ENCODE results near the gene GPSM1.
"Not testable (repeated sequence)": the region's sequence is repeated elsewhere in the genome, so short reads cannot be mapped to it uniquely, and the experiment has no call there.

GPSM1 gene

GRCh38 chr9:136318111-136318775 is 9.1 kb upstream of the GPSM1 start:
- no peak for DNase-seq (ENCODE audit: low read depth in 2 of 2)

- no peak for DNase-seq (ENCODE audit: low read depth in 2 of 2)
Observed at GRCh38 chr9:136318776-136319241, 8.5 kb upstream of the GPSM1 start.

DNA sequence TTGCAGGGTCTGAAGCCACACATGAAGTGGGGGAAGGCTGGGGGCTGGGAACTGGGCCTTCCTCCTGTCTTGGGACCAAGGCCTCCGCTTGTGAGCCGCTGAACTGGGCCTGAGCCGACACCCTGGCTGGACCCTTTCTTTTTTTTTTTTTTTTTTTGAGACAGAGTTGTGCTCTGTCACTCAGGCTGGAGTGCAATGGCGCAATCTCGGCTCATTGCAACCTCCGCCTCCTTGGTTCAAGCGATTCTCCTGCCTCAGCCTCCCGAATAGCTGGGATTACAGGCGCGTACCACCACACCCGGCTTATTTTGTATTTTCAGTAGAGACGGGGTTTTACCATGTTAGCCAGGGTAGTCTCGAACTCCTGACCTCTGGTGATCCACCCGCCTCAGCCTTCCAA is 8.1 kb upstream of the GPSM1 start:
- not testable (repeated sequence) for DNase-seq (ENCODE audit: low read depth in 2 of 2)

GRCh38 chr9:136319955-136320354 is 7.4 kb upstream of the GPSM1 start:
- DNase-seq (ENCODE audit: low read depth in 2 of 2): not testable (repeated sequence)

DNA sequence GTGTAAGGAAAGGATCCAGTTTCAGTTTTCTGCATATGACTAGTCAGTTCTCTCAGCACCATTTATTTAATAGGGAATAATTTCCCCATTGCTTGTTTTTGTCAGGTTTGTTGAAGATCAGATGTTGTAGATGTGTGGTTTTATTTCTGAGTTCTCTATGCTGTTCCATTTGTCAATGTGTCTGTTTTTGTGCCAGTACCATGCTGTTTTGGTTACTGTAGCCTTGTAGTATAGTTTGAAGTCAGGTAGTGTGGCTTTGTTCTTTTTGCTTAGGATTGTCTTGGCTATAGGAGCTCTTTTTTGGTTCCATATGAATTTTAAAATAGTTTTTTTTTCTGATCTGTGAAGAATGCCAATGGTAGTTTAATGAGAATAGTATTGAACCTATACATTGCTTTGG is 6.4 kb upstream of the GPSM1 start:
- not testable (repeated sequence) for DNase-seq (ENCODE audit: low read depth in 2 of 2)

- no peak for DNase-seq (ENCODE audit: low read depth in 2 of 2)
Observed at GRCh38 chr9:136321561-136321960, 5.8 kb upstream of the GPSM1 start.

- DNase-seq (ENCODE audit: low read depth in 2 of 2): no peak
Observed at GRCh38 chr9:136322756-136323330, 4.5 kb upstream of the GPSM1 start.

- no peak for DNase-seq (ENCODE audit: low read depth in 2 of 2)
Observed at GRCh38 chr9:136323371-136323789, 4.0 kb upstream of the GPSM1 start.

GRCh38 chr9:136324501-136325300 is 2.6 kb upstream of the GPSM1 start:
- no peak for DNase-seq (ENCODE audit: low read depth in 2 of 2)

DNA sequence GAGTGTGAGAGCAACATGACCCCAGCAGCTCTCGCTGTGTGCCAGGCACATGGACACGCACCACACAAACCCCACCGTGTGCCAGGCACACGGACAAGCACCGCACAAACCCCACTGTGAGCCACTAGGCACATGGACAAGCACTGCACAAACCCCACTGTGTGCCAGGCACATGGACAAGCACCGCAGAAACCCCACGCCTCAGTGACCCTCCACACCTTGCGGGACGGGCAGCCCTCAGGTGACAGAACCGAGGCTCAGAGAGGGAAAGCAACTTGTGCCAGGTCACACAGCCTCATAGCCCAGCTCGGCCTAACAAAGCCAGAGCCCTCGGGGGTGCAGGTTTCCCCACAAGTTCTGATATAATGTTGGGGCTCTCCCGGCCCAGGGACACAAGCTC is 2.0 kb upstream of the GPSM1 start:
- DNase-seq (ENCODE audit: low read depth in 2 of 2): no peak

DNA sequence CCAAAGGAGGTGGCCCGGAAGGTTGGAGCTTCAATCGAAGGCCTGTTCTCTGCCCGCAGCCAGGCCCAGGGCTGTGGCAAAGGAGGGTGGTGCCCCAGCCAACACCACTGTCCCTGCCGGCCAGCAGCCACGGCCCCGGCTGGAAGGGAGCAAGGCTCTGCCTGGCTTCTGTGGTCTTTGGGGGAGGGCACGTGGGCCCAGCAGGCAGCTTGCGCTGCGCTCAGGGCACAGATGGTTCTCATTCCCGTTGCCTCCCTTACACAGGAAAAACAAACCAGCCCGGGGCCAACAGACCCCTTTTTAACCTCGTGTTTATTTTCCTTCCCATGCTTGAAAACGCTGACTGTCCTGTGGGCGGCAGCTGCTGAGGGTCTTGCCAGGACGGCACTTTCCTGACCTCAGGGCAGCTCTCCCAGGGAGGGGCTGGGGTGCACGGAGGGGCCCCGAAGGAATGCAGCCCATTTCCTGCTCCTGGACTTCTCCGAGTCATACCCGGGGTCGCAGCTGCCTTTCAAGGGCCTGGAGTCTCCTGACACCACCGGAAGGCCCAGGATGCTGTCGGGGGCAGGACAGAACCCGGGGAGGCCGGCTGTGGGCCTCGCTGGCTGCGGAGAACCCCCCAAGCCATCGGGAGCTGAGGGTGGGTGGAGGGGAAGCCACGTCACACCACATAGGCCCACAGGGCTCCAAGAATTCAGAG is 1.1 kb upstream of the GPSM1 start:
- DNase-seq (ENCODE audit: low read depth in 2 of 2): no peak

- DNase-seq (ENCODE audit: low read depth in 2 of 2): no peak
Observed at GRCh38 chr9:136326761-136327303, 507 bp upstream of the GPSM1 start.

DNA sequence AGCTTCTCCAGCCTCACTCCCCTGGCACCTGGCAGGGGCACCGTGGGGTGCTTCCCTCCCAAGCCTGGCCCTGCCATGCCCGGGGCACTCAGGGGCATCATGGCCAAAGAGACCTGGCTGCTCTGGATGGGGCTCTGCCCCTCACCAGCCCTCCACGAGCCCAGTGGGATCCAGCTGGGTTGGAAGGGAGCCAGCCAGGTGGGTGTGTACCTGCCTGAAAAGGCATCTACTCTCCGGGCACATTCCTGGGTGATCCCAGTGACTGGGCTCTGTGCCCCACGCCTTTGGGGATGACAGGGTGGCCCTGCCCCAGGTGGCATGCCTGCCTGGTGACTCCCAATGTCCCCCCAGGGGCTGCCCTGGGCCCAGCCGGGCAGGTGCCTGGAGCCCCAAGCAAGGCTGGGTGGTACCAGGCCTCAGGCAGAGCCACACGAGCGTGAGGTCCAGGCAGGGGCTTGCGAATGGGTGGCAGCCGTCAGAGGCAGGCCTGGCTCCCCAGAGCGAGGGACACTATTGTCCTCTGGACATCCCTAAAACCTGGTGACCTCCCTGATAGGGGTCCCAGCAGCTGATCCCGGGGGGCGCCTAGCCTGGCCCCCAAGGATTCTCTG is 777 bp downstream of the GPSM1 start:
- DNase-seq (ENCODE audit: low read depth in 2 of 2): no peak

- no peak for DNase-seq (ENCODE audit: low read depth in 2 of 2)
Observed at GRCh38 chr9:136328622-136329041, 1.3 kb downstream of the GPSM1 start.

DNA sequence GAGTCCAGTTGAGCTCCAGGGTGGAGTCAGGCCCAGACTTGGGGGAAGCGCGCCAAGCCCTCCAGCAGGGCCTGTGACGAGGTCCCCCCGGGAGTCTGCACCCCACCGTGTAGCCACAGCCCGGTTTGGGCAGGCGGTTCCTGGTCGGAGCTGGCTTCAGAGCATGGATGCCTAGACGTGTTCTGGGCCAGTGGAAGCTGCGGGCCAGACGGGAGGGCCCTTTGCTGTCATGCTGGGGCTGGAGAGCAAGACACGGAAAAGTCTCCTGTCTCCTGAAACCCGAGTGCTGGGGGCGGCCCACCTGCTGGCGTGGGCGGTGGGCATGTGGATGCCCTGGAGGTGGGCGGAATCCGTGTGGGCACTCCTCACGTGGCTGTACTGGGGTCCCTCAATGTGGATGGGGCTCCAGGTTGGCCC is 1.9 kb downstream of the GPSM1 start:
- no peak for DNase-seq (ENCODE audit: low read depth in 2 of 2)

- DNase-seq (ENCODE audit: low read depth in 2 of 2): no peak
Observed at GRCh38 chr9:136329636-136330405, 2.5 kb downstream of the GPSM1 start.

- DNase-seq (ENCODE audit: low read depth in 2 of 2): no peak
Observed at GRCh38 chr9:136330406-136330990, 3.2 kb downstream of the GPSM1 start.

DNA sequence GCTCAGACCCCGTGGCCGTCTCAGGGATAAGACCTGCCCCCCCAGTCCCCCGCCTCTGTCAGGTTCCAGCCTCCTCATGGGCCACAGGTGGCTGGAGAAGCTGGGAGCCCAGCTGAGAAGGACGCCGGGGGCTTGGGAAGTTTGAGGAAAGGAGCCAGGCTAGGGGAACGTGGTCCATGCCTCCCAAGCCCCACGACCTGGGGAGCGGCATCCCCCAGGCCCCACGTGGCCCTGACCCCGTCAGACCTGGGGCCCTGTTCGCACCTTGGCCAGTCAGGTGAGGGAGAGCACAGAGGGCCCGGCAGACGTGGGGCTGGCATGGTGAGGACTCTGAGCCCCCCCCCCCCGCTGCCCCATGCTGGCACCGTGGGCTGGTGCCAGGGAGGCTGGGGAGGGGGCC is 3.7 kb downstream of the GPSM1 start:
- DNase-seq (ENCODE audit: low read depth in 2 of 2): no peak

- no peak for DNase-seq (ENCODE audit: low read depth in 2 of 2)
Observed at GRCh38 chr9:136331556-136332481, 4.5 kb downstream of the GPSM1 start.

Data from stimulated activated CD8-positive, alpha-beta memory T cell treated with anti-CD3 and anti-CD28 coated beads, Interleukin-2, amount 100 ng/mL, for 48 hours (primary cell).